ENCODE measurements around the gene C17orf75. TPM values are rescaled to one million over a fixed set of nuclear protein-coding genes. Genes with fewer than 3 reads are reported as not detected.

Gene C17orf75
- total and polyA plus RNA-seq, 2 donors (not counting 1 experiment from before 2014, with no cell fraction given) = 16.4 to 30.2 TPM

GRCh38 chr17:32281011-32281451 lies 60.9 kb downstream of the C17orf75 start:
- H3K4me3 ChIP-seq (replicated peaks in 1 of 4; ENCODE audit: control extremely low read depth in 1 of 4, insufficient read depth in 1 of 4, low read depth in 3 of 4, low read length in 4 of 4) = no peak overlapping the region
- H3K36me3 ChIP-seq (ENCODE audit: control insufficient read depth, insufficient read depth, low read length) = no peaks in the 10 kb centered on the region
- H3K9me3 ChIP-seq (ENCODE audit: control insufficient read depth, insufficient read depth, low read depth, low read length) = no peaks in the 10 kb centered on the region
- peaks cover 4% of the 10 kb centered on the region for H3K27me3 ChIP-seq (ENCODE audit: control insufficient read depth, insufficient read depth, low read length)
- DNase-seq (ENCODE audit: low read depth in 2 of 2) = no peak
- H3K4me1 ChIP-seq (ENCODE audit: control insufficient read depth, extremely low read depth, insufficient read depth, low read length) = peaks cover 4% of the 10 kb centered on the region
- no peak overlapping the region for H3K4me2 ChIP-seq (ENCODE audit: extremely low read depth, insufficient read depth, low read length)
- no peak overlapping the region for H3K9ac ChIP-seq (ENCODE audit: insufficient read depth, low read length)
- H3K27ac ChIP-seq (ENCODE audit: insufficient read depth, low read length) = no peak overlapping the region
- no peak overlapping the region for H2AFZ ChIP-seq (ENCODE audit: low read length)
- TF ChIP-seq EZH2 (IDR thresholded peaks at IDR 0.05; ENCODE audit: low read length, missing control alignments) (no peak), CTCF (conservative IDR thresholded peaks at IDR 0.05 in 1 of 2, IDR thresholded peaks at IDR 0.05 in 1 of 2; ENCODE audit: low read depth in 1 of 2, low read length in 2 of 2) (no peak)
- no peaks in the 10 kb centered on the region for H3K79me2 ChIP-seq (ENCODE audit: control insufficient read depth, insufficient read depth, low read length)
- H4K20me1 ChIP-seq (ENCODE audit: control insufficient read depth, extremely low read depth, insufficient read depth, low read length) = no peaks in the 10 kb centered on the region

GRCh38 chr17:32279891-32280716 lies 61.9 kb downstream of the C17orf75 start:
- Histone ChIP-seq H3K9ac (ENCODE audit: insufficient read depth, low read length) (no peak overlapping the region), H3K36me3 (ENCODE audit: control insufficient read depth, insufficient read depth, low read length) (no peaks in the 10 kb centered on the region), H3K27ac (ENCODE audit: insufficient read depth, low read length) (no peak overlapping the region), H3K4me2 (ENCODE audit: extremely low read depth, insufficient read depth, low read length) (no peak overlapping the region), H2AFZ (ENCODE audit: low read length) (no peak overlapping the region), H3K4me3 (replicated peaks in 1 of 4; ENCODE audit: control extremely low read depth in 1 of 4, insufficient read depth in 1 of 4, low read depth in 3 of 4, low read length in 4 of 4) (no peak overlapping the region), H3K79me2 (ENCODE audit: control insufficient read depth, insufficient read depth, low read length) (no peaks in the 10 kb centered on the region), H3K9me3 (ENCODE audit: control insufficient read depth, insufficient read depth, low read depth, low read length) (no peaks in the 10 kb centered on the region), H4K20me1 (ENCODE audit: control insufficient read depth, extremely low read depth, insufficient read depth, low read length) (no peaks in the 10 kb centered on the region), H3K27me3 (ENCODE audit: control insufficient read depth, insufficient read depth, low read length) (peaks cover 4% of the 10 kb centered on the region), H3K4me1 (ENCODE audit: control insufficient read depth, extremely low read depth, insufficient read depth, low read length) (peaks cover 12% of the 10 kb centered on the region)
- DNase-seq (ENCODE audit: low read depth in 2 of 2) = no peak
- no peak for TF ChIP-seq EZH2 (IDR thresholded peaks at IDR 0.05; ENCODE audit: low read length, missing control alignments)
- no peak for TF ChIP-seq CTCF (conservative IDR thresholded peaks at IDR 0.05 in 1 of 2, IDR thresholded peaks at IDR 0.05 in 1 of 2; ENCODE audit: low read depth in 1 of 2, low read length in 2 of 2)

- no peaks in the 10 kb centered on the region for H3K79me2 ChIP-seq (ENCODE audit: control insufficient read depth, insufficient read depth, low read length)
- H2AFZ ChIP-seq (ENCODE audit: low read length) = no peak overlapping the region
- H3K4me2 ChIP-seq (ENCODE audit: extremely low read depth, insufficient read depth, low read length) = no peak overlapping the region
- peaks cover 13% of the 10 kb centered on the region for H3K4me1 ChIP-seq (ENCODE audit: control insufficient read depth, extremely low read depth, insufficient read depth, low read length)
- H3K4me3 ChIP-seq (replicated peaks in 1 of 4; ENCODE audit: control extremely low read depth in 1 of 4, insufficient read depth in 1 of 4, low read depth in 3 of 4, low read length in 4 of 4) = no peak overlapping the region
- H3K9me3 ChIP-seq (ENCODE audit: control insufficient read depth, insufficient read depth, low read depth, low read length) = no peaks in the 10 kb centered on the region
- H3K9ac ChIP-seq (ENCODE audit: insufficient read depth, low read length) = no peak overlapping the region
- peaks cover 2% of the 10 kb centered on the region for H3K27me3 ChIP-seq (ENCODE audit: control insufficient read depth, insufficient read depth, low read length)
- DNase-seq (ENCODE audit: low read depth in 2 of 2) = no peak
- no peaks in the 10 kb centered on the region for H3K36me3 ChIP-seq (ENCODE audit: control insufficient read depth, insufficient read depth, low read length)
- TF ChIP-seq CTCF (conservative IDR thresholded peaks at IDR 0.05 in 1 of 2, IDR thresholded peaks at IDR 0.05 in 1 of 2; ENCODE audit: low read depth in 1 of 2, low read length in 2 of 2) (no peak), EZH2 (IDR thresholded peaks at IDR 0.05; ENCODE audit: low read length, missing control alignments) (no peak)
- no peak overlapping the region for H3K27ac ChIP-seq (ENCODE audit: insufficient read depth, low read length)
- no peaks in the 10 kb centered on the region for H4K20me1 ChIP-seq (ENCODE audit: control insufficient read depth, extremely low read depth, insufficient read depth, low read length)
Observed at GRCh38 chr17:32278815-32279214, 63.2 kb downstream of the C17orf75 start.

Other genes starting within 250 kb of the C17orf75 start
- gene RHOT1, start 199.7 kb downstream of the C17orf75 start, total RNA-seq = 44.7 and 58.8 TPM in 2 replicates
- 41.3 and 45.6 TPM in 2 replicates for gene RHOT1, start 199.7 kb downstream of the C17orf75 start, polyA plus RNA-seq
- gene RHBDL3, start 76.3 kb downstream of the C17orf75 start, total RNA-seq = 0.17 and 0.26 TPM in 2 replicates
- 0.36 and 0.43 TPM in 2 replicates for gene RHBDL3, start 76.3 kb downstream of the C17orf75 start, polyA plus RNA-seq
- 55.2 and 75.3 TPM in 2 replicates for gene ZNF207, start 8.0 kb upstream of the C17orf75 start, total RNA-seq
- gene ZNF207, start 8.0 kb upstream of the C17orf75 start, polyA plus RNA-seq = 279 and 321 TPM in 2 replicates
- gene PSMD11, start 102.3 kb upstream of the C17orf75 start, total RNA-seq = 60.4 and 74.1 TPM in 2 replicates
- 77.9 and 101 TPM in 2 replicates for gene PSMD11, start 102.3 kb upstream of the C17orf75 start, polyA plus RNA-seq
- gene CDK5R1, start 144.8 kb upstream of the C17orf75 start, total RNA-seq = 0.33 and 0.51 TPM in 2 replicates
- 0.46 and 0.56 TPM in 2 replicates for gene CDK5R1, start 144.8 kb upstream of the C17orf75 start, polyA plus RNA-seq

All from fibroblast of lung (primary cell).